Activated CD8-positive, alpha-beta memory T cell treated with anti-CD3 and anti-CD28 coated beads, Interleukin-2, amount 50 U/mL, for 1 hour (primary cell): ENCODE results near the gene TRAPPC8.
"Not testable (repeated sequence)": the region's sequence is repeated elsewhere in the genome, so short reads cannot be mapped to it uniquely, and the experiment has no call there.

Experiments
- DNase-seq: peaks from one replicate; pipeline ENCODE4 v3.0.0-alpha.2; 2020; ENCODE audit errors: extremely low read depth

The TRAPPC8 gene

GRCh38 chr18:31942291-31942998 lies 483 bp downstream of the TRAPPC8 start:
- no peak for DNase-seq

DNA sequence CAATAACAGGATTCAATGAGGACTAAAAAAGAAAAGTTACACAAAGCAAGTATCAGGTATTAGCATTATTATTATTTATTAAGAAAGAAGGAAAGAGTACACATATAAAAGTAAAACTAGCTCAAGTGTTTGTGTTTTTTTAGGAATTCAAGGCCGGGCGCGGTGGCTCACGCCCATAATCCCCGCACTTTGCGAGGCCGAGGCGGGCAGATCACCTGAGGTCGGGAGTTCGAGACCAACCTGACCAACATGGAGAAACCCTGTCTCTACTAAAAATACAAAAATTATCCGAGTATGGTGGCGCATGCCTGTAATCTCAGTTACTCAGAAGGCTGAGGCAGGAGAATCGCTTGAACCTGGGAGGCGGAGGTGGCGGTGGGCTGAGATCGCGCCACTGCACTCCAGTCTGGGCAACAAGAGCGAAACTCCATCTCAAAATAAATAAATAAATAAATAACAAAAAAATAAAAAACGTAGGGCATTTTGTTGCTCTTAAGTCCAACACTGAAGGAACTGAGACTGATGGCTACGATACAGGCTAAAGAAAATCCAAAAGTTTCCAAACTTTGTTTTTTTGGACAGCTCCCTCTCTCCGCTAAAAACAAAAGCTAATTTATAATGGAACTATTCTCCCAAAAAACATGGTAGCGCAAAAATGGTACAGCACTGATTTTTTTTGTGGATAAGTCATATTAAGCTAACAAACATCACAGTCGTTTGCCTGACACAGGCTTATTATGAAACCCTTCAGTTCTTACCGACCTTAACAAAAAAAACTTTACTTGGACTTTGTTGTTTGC lies 1.7 kb downstream of the TRAPPC8 start:
- no peak for DNase-seq

DNA sequence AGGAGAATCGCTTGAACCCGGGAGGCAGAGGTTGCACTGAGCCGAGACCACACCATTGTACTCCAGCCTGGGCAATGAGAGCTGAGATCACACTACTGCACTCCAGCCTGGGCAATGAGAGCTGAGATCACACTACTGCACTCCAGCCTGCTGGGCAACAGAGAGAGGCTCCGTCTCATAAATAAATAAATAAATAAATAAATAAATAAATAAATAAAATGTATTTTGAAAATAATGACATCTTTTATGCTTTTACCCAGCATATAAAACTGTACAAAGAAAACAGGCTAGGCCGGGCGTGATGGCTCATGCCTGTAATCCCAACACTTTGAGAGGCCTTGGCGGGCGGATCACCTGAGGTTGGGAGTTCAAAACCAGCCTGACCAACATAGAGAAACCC lies 8.2 kb downstream of the TRAPPC8 start:
- DNase-seq = not testable (repeated sequence)

- DNase-seq = no peak
Observed at GRCh38 chr18:31931886-31932240, 11.1 kb downstream of the TRAPPC8 start.

- DNase-seq = no peak
Observed at GRCh38 chr18:31931163-31931885, 11.6 kb downstream of the TRAPPC8 start.

GRCh38 chr18:31929273-31929672 lies 13.7 kb downstream of the TRAPPC8 start:
- DNase-seq = no peak

DNA sequence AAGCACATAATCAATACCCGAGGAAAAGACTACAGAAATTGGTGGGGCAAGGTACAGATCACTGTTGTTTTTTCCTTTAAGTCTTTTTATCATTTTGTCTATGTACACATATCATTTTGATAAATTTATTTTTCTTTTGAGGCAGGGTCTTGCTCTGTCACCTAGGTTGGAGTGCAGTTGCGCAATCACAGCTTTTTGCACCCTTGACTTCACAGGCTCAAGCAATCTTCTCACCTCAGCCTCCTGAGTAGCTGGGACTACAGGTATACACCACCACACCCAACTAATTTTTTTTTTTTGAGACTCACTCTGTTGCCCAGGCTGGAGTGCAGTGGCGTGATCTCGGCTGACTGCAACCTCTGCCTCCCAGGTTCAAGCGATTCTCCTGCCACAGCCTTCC lies 15.9 kb downstream of the TRAPPC8 start:
- DNase-seq = not testable (repeated sequence)

GRCh38 chr18:31920277-31920676 lies 22.7 kb downstream of the TRAPPC8 start:
- no peak for DNase-seq

DNA sequence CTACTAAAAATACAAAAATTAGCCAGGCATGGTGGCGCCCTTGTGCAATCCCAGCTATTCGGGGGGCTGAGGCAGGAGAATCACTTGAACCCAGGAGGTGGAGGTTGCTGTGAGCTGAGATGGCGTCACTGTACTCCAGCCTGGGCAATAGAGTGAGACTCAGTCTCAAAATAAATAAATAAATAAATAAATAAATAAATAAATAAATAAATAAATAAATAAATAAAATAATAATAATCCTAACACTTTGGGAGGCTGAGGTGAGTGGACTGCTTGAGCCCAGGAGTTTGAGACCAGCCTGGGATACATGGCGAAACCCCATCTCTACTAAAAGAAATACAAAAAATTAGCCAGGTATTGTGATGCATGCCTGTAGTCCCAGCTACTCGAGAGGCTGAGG lies 23.6 kb downstream of the TRAPPC8 start:
- not testable (repeated sequence) for DNase-seq

DNA sequence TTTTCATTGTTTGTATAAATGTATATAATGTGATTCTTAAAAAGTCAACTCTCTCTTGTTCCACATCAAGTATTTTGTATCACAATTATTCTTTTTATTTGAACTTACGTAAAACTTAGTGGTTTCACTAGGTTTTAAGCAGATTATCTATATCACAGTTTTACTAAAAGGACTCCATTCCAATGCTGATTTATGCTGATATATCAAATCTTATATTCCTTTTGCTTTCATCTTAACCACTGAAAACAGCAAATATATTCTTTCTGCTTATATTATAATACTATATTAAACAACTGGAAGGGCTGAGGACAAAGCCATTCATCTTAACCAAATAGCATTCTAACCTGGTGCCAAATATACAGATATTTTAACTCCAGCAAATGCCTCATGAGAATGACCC lies 24.2 kb downstream of the TRAPPC8 start:
- no peak for DNase-seq

DNA sequence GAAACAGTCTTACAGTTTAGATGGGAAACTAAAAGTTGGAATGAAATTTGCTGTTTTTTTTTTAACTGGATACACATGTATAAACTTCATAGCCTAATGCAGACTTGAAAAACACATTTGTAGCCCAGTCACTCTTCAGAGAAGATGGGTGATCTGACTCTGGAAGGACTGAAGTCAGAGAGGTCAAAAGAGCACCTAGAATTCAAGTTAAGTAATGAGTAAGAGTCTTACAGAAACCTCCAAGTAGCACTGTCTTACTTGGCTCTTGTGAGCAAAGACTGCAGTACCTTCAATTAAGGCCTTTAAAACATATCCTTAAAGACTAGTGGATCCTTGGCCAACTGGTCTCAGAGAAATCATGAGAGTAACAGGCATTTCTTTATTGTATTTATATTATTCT lies 41.9 kb downstream of the TRAPPC8 start:
- no peak for DNase-seq

DNA sequence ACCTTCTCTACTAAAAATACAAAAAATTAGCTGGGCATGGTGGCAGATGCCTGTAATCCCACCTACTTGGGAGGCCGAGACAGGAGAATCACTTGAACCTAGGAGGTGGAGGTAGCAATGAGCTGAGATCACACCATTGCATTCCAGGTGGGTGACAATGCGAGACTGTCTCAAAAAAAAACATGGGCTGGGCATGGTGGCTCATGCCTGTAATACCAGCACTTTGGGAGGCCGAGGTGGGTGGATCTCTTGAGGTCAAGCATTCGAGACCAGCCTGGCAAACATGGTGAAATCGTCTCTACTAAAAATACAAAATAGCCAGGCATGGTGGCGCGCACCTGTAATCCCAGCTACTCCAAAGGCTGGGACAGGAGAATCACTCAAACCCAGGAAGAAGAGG lies 43.2 kb downstream of the TRAPPC8 start:
- not testable (repeated sequence) for DNase-seq

GRCh38 chr18:31892936-31893335 lies 50.0 kb downstream of the TRAPPC8 start:
- DNase-seq = no peak

DNA sequence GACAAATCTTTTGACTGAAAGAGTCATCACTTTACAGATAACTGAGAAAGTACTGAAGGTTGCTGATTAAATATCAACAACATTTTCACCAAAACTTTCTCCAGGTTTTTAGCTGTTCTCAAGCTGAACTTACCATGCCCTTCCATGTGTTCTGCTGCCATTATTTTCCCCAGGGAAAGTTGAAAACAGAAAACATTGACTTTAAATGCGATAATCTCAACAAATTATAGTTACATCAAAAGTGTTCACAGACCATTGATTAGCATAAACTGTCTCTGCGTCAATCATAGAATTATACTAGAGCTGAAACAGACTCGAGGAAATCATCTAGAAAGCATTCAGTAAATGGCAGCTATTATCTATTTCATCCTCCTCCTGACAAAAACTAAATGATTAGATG lies 51.4 kb downstream of the TRAPPC8 start:
- DNase-seq = no peak

DNA sequence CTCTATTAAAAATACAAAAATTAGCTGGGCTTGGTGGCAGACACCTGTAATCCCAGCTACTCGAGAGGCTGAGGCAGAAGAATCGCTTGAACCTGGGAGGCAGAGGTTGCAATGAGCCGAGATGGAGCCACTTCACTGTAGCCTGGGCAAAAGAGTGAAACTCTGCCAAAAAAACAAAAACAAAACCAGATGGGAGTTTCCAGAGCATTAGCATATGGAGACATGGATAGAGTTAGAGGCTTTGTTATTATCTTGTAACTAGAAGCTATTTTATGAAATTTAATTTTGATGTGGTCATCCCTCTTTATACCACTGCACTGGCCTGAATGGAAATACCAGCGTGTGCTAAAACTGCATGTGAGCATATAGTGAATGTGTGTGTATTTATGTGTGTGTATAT lies 58.9 kb downstream of the TRAPPC8 start:
- no peak for DNase-seq

DNA sequence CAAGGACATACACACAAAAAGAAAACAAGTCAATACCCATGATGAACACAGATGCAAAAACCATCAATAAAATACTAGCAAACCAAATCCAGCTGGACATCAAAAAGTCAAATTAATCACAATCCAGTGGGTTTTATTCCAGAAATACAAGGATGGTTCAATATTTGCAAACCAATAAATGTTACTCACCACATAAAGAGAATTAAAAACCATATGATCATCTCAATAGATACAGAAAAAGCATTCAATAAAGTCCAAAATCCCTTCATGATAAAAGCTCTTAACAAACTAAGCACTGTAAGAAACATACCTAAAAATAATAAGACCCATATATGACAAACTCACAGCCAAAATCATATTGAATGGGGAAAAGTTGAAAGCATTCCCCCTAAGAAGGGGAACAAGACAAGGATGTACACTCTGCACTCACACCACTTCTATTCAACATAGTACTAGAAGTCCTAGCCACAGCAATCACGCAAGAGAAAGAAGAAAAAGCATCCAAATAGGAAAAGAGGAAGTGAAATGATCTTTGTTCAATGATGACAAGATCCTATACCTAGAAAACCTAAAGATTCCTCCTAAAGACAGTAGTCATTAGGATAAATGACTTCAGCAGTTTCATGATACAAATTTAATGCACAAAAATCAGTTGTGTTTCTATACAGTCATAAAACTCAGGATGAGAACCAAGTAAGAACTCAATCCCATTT lies 62.6 kb downstream of the TRAPPC8 start:
- no peak for DNase-seq

GRCh38 chr18:31878358-31878757 lies 64.6 kb downstream of the TRAPPC8 start:
- DNase-seq = no peak

DNA sequence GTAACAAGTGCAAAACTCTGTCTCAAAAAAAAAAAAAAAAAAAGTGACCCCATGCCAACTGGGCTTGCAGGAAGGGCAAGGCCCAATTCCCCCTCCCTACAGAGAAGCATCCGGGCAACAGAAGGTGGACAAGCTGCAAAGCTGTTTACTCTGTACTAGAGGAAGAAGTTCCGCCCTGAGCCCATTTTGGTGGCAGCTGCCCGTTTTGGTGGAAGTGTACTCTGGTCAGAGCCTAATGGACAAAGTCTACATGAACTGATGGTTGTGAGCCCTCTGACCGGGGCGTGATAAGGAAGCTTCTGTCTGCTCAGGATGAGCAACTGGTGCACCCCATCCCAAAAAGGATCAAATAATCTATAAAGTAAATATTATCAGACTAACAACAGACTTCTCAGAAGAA lies 65.0 kb downstream of the TRAPPC8 start:
- no peak for DNase-seq

GRCh38 chr18:31876707-31877106 lies 66.2 kb downstream of the TRAPPC8 start:
- DNase-seq = no peak

DNA sequence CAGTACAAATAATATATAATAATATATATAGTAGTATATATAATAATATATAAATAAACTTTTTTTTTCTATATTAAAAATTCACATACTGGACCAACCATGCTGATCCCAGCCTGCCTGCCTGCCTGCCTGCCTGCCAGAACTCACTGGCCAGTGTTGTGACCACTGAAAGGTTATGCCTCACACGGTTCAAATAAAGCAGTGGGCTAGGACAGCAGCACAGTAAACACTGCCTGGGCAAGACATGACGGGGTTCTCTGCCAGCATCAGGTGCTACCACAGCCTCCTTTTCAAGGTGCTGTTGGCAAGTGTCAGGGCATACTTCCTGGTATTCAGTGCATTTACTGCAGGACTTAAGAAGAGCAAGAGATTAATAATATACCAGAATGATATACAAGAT lies 67.6 kb downstream of the TRAPPC8 start:
- no peak for DNase-seq

DNA sequence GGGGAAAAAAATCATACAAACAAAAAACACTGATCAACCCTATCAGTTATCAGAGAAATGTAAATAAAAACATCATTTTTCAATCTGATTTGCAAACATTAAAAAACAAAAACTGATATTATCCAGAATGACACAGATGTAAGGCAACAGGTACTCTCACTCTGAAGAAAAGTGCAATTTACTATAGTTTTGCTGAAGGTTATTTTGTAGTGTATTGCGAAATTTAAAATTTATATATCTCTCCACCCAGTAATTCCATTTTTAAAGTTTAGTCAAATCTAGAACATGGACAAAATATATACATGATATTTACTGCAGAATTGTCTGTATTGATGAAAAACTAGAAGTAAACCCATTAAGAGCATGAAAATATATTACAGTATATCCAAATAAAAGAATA lies 79.8 kb downstream of the TRAPPC8 start:
- no peak for DNase-seq

- DNase-seq = no peak
Observed at GRCh38 chr18:31860488-31860887, 82.4 kb downstream of the TRAPPC8 start.
